OCI-LY1 (cell line): Measurements from ENCODE around the gene VN1R4.

Source experiments
- CTCF ChIP-seq: fragments of 200-600 bp; sonication (generic), shearing (Covaris generic); IDR thresholded peaks from 2 replicates; pipeline ENCODE4 v1.5.1; 2017; ENCODE audit warnings: mild to moderate bottlenecking, antibody characterized with exemption, low read length, moderate library complexity, mixed read lengths
- EZH2 ChIP-seq: fragments of 200-600 bp; sonication (generic), shearing (Covaris generic); IDR thresholded peaks from 2 replicates; pipeline ENCODE4 v1.8.0; 2017; ENCODE audit warnings: borderline replicate concordance, mixed run types, mild to moderate bottlenecking, antibody characterized with exemption, low read length, moderate library complexity, mixed read lengths

GRCh38 chr19:53294786-53295441, 27.4 kb upstream of the VN1R4 start:
- TF ChIP-seq CTCF (no peak), EZH2 (no peak)
